ENCODE measurements around the gene NVL.

The NVL gene

DNA sequence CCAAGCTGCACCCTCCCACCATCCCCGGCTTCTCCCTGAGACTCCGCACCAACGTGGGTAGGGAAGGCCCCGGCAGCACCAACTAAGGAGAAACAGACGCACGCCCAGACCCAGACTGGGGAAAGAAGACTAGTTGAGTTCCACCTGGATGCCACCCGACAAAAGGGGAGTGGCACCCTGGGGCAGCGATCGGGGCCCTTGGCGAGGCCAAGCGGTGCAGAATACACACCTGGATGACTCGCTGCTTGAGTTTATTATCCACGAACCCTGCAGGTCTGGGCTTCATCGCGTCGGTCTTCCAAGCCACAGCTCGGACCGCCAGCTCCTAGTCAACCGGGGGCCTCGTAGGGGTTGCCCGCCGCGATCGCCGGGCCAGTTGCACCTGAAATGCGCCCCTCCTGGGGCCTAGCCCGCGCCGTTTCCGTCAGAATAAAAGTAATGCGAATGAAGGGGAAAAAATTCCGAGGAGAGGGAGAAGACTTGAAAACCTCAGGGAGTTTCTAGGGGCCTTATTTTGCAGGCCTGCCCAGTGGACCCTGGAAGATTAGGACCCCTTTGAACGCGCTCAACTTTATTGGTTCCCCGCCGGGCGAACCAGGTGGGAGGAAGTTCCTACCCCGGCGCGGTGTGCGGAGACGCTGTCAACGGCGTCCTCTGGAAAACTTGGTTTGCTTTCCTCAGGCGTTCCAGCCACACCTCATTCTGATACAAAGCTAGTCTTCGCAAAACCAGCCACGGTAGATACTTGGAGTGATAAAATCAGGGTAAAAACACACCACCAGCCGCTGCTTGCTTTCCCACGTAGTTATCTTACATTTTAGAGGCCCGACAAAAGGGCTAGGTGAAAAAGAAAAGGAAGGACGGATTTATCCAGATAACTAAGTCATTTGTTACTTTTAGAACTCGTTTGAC lies at the start of gene NVL:
Gene NVL, minus strand, starts transcription at position 331 of the 912 bp plus-strand sequence. Its CDS starts 45 bp downstream, at position 286.
- Mint-ChIP-seq H3K36me3 (ENCODE audit: low read depth) (no peaks in the 10 kb centered on the region), H3K27me3 (ENCODE audit: low read depth) (no peaks in the 10 kb centered on the region), H3K9me3 (no peaks in the 10 kb centered on the region), H3K4me1 (peaks cover 30% of the 10 kb centered on the region), H3K4me3 (peak within 1 kb of the TSS; percentile 95 to 97 (median 97)), H3K27ac (peak within 1 kb of the TSS; percentile 99 to 100 (median 100))
- TF ChIP-seq, protein P1, sequence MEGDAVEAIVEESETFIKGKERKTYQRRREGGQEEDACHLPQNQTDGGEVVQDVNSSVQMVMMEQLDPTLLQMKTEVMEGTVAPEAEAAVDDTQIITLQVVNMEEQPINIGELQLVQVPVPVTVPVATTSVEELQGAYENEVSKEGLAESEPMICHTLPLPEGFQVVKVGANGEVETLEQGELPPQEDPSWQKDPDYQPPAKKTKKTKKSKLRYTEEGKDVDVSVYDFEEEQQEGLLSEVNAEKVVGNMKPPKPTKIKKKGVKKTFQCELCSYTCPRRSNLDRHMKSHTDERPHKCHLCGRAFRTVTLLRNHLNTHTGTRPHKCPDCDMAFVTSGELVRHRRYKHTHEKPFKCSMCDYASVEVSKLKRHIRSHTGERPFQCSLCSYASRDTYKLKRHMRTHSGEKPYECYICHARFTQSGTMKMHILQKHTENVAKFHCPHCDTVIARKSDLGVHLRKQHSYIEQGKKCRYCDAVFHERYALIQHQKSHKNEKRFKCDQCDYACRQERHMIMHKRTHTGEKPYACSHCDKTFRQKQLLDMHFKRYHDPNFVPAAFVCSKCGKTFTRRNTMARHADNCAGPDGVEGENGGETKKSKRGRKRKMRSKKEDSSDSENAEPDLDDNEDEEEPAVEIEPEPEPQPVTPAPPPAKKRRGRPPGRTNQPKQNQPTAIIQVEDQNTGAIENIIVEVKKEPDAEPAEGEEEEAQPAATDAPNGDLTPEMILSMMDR (IDR thresholded peaks at IDR 0.05; ENCODE audit: unreplicated experiment in 3 of 3): no peak

DNA sequence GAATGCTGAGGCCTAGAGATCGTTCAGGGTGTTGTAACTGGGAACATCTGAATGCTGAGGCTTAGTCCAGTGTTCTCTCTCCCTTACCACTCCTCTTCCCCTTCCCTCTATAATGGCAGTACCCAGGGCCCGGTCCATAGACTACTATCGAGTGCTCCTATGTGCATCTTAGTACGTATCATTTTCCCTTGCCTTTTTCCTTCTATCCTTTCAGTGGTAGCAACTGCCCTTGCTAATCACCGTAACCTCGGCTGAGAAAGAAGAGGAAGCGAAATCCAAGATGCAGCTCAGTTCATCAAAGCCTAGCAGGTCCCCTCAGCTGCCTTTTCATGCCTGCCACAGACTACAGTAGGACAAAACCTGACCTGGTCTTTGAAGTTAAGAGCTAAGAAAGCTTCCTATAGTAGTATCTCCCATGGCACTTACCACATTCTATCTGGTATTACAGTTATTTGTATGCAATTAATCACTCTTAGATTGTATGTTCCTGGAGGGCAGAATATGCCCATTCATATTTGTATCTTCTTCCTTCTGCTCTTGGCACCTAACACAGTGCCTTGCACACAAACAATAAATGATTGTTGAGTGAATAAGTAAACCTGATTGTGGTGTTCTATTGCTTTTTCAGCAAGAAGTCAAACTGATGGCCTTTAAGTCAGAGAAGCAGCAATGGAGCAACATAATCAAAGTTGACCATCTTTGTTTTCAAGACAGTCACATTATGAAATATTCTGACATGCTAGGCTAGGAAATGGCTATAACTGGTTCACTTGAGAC lies 49.1 kb upstream of the NVL start:
- no peaks in the 10 kb centered on the region for H3K9me3 Mint-ChIP-seq
- H3K36me3 Mint-ChIP-seq (ENCODE audit: low read depth): peaks cover 48% of the 10 kb centered on the region
- H3K27me3 Mint-ChIP-seq (ENCODE audit: low read depth): no peaks in the 10 kb centered on the region
- no peak overlapping the region for H3K4me3 Mint-ChIP-seq
- no peak overlapping the region for H3K27ac Mint-ChIP-seq
- peaks cover 5% of the 10 kb centered on the region for H3K4me1 Mint-ChIP-seq
- TF ChIP-seq, protein P1 (IDR thresholded peaks at IDR 0.05; ENCODE audit: unreplicated experiment in 3 of 3): no peak

DNA sequence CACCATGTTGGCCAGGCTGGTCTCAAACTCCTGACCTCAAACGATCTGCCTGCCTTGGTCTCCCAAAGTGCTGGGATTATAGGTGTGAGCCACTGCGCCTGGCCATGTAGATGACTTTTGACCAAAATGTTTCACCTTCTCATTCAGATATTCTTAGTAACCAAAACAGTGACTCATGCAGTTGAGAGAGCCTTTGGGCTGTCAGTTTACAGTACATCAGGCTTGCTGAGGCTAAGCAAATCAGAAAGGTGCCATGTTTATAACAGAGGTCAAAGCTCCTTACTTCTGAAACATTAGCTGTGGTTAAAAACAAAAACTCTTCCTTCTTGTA lies 47.7 kb upstream of the NVL start:
- H3K4me1 Mint-ChIP-seq: peaks cover 5% of the 10 kb centered on the region
- peak overlapping the region in 1 of 3 experiments; percentile 61 for H3K27ac Mint-ChIP-seq
- TF ChIP-seq, protein P1 (IDR thresholded peaks at IDR 0.05; ENCODE audit: unreplicated experiment in 3 of 3): no peak
- H3K36me3 Mint-ChIP-seq (ENCODE audit: low read depth): peaks cover 62% of the 10 kb centered on the region
- no peak overlapping the region for H3K4me3 Mint-ChIP-seq
- no peaks in the 10 kb centered on the region for H3K27me3 Mint-ChIP-seq (ENCODE audit: low read depth)
- H3K9me3 Mint-ChIP-seq: no peaks in the 10 kb centered on the region

DNA sequence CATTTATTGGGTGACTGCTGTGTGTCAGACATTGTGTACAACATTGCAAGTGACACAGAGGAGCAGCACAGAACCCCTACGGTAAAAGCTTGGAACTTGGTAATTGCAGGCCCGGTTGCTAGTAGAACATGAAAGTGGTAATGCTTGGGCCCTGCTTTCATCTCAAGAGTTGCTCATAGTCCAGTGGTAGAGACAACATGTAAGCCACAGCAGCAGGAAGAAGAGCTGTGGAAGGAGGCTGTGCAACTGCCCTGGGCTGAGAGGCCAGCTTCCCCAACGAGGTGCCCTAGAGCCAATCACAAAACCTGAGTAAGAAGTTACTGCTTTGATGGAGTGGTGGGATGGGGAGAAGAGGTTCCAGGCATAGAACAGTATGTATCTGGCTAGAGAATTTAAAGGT lies 45.1 kb upstream of the NVL start:
- Mint-ChIP-seq H3K36me3 (ENCODE audit: low read depth) (peaks cover 76% of the 10 kb centered on the region), H3K27me3 (ENCODE audit: low read depth) (no peaks in the 10 kb centered on the region), H3K4me3 (no peak overlapping the region), H3K9me3 (no peaks in the 10 kb centered on the region), H3K27ac (peak overlapping the region; percentile 42 to 80 (median 56)), H3K4me1 (peaks cover 5% of the 10 kb centered on the region)
- TF ChIP-seq, protein P1 (IDR thresholded peaks at IDR 0.05; ENCODE audit: unreplicated experiment in 3 of 3): no peak

DNA sequence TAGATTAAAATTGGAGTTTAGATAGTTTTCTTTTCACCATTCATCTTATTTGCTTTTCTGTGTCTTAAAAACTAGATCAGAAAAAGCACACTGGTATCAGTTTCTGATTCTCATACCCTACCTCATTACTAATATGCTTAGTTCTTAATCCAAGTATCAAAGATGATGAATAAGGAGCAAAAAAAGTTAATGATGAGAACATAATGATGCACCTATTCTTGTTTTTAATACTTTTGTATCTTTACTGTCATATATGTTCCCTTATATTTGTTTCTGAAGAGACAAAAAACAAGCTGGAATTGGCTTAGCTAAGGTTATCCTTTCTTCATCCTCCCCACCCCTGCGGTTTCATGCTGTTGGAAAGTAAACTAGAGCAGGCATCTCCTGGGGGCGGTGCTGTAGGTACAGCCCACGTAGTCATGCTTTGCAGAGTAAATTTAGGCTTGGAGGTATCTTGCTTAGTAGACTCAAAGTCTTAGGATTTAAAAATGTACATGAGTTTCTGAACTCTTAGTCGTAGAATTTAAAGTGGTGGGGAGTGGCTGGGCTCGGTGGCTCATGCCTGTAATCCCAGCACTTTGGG lies 43.1 kb upstream of the NVL start:
- H3K9me3 Mint-ChIP-seq: no peaks in the 10 kb centered on the region
- H3K27me3 Mint-ChIP-seq (ENCODE audit: low read depth): no peaks in the 10 kb centered on the region
- TF ChIP-seq, protein P1 (IDR thresholded peaks at IDR 0.05; ENCODE audit: unreplicated experiment in 3 of 3): no peak
- H3K36me3 Mint-ChIP-seq (ENCODE audit: low read depth): peaks cover 83% of the 10 kb centered on the region
- H3K4me3 Mint-ChIP-seq: no peak overlapping the region
- no peak overlapping the region for H3K27ac Mint-ChIP-seq
- peaks cover 5% of the 10 kb centered on the region for H3K4me1 Mint-ChIP-seq

Data from nephron (organoid).